ENCODE data around the gene KIR2DL3. TPM values are rescaled to one million over a fixed set of nuclear protein-coding genes. Genes with fewer than 3 reads are reported as not detected.

The KIR2DL3 gene
- total RNA-seq, 2 donors from 2014 or later, result not detected

- Histone ChIP-seq H3K4me1 (no peaks in the 10 kb centered on the region), H3K4me3 (no peak within 1 kb of the TSS), H3K36me3 (replicated peaks in 1 of 2; ENCODE audit: insufficient read depth in 1 of 2, low read depth in 2 of 2) (no peaks in the 10 kb centered on the region), H3K27me3 (no peaks in the 10 kb centered on the region), H3K9me3 (peaks cover 0 to 5% (median 0%) of the 10 kb centered on the region in 3 donors), H3K27ac (no peak within 1 kb of the TSS)
- intact Hi-C loops (cut with DNase I), result no loop called here
- no peak for TF ChIP-seq POLR2A (IDR thresholded peaks at IDR 0.05)
- TF ChIP-seq, protein P1, sequence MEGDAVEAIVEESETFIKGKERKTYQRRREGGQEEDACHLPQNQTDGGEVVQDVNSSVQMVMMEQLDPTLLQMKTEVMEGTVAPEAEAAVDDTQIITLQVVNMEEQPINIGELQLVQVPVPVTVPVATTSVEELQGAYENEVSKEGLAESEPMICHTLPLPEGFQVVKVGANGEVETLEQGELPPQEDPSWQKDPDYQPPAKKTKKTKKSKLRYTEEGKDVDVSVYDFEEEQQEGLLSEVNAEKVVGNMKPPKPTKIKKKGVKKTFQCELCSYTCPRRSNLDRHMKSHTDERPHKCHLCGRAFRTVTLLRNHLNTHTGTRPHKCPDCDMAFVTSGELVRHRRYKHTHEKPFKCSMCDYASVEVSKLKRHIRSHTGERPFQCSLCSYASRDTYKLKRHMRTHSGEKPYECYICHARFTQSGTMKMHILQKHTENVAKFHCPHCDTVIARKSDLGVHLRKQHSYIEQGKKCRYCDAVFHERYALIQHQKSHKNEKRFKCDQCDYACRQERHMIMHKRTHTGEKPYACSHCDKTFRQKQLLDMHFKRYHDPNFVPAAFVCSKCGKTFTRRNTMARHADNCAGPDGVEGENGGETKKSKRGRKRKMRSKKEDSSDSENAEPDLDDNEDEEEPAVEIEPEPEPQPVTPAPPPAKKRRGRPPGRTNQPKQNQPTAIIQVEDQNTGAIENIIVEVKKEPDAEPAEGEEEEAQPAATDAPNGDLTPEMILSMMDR (IDR thresholded peaks at IDR 0.05), result no peak
- DNase-seq, result no peak
- 86 to 91% methylated on average over 9 of the region's 9 CpGs for WGBS, 2 donors
- no peak for ATAC-seq
These were observed 14.2 kb upstream of the KIR2DL3 start, which contains the start of gene KIR3DL3 for GRCh38 chr19:54724142-54724541. TSS of gene KIR3DL3 (plus strand) at chr19:54724442. CDS start at chr19:54724497, 55 bp downstream.

- no peak overlapping the region for H3K27ac ChIP-seq
- DNase-seq, result no peak
- no peak for TF ChIP-seq POLR2A (IDR thresholded peaks at IDR 0.05)
- TF ChIP-seq, protein P1 (IDR thresholded peaks at IDR 0.05), result no peak
- no peaks in the 10 kb centered on the region for H3K4me1 ChIP-seq
- intact Hi-C loops (cut with DNase I), result no loop called here
- H3K27me3 ChIP-seq, result no peaks in the 10 kb centered on the region
- WGBS, 2 donors, result 51 to 63% methylated on average over 3 of the region's 3 CpGs
- no peaks in the 10 kb centered on the region for H3K36me3 ChIP-seq (replicated peaks in 1 of 2; ENCODE audit: insufficient read depth in 1 of 2, low read depth in 2 of 2)
- ATAC-seq, result no peak
- H3K9me3 ChIP-seq, result peaks cover 0 to 5% (median 0%) of the 10 kb centered on the region in 3 donors
- H3K4me3 ChIP-seq, result no peak overlapping the region
These were observed 13.7 kb upstream of the KIR2DL3 start for GRCh38 chr19:54724644-54725043.

- no peak overlapping the region for H3K27ac ChIP-seq
These were observed 13.0 kb upstream of the KIR2DL3 start for GRCh38 chr19:54725321-54725720.

DNA sequence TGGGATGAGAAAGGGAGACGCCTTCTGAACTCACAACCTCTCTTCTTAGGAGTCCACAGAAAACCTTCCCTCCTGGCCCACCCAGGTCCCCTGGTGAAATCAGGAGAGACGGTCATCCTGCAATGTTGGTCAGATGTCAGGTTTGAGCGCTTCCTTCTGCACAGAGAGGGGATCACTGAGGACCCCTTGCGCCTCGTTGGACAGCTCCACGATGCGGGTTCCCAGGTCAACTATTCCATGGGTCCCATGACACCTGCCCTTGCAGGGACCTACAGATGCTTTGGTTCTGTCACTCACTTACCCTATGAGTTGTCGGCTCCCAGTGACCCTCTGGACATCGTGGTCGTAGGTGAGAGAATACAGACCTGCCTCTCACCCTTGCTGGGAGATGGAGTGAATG is 10.8 kb upstream of the KIR2DL3 start:
- no peaks in the 10 kb centered on the region for H3K36me3 ChIP-seq (replicated peaks in 1 of 2; ENCODE audit: insufficient read depth in 1 of 2, low read depth in 2 of 2)
- intact Hi-C loops (cut with DNase I), result no loop called here
- H3K4me1 ChIP-seq, result no peaks in the 10 kb centered on the region
- TF ChIP-seq, protein P1 (IDR thresholded peaks at IDR 0.05), result no peak
- no peak for TF ChIP-seq POLR2A (IDR thresholded peaks at IDR 0.05)
- no peak overlapping the region for H3K27ac ChIP-seq
- no peaks in the 10 kb centered on the region for H3K27me3 ChIP-seq
- ATAC-seq, result no peak
- DNase-seq, result no peak
- WGBS, 2 donors, result 57 to 61% methylated on average over 7 to 10 of the region's 10 CpGs
- no peaks in the 10 kb centered on the region for H3K9me3 ChIP-seq
- H3K4me3 ChIP-seq, result no peak overlapping the region

More at GRCh38 chr19:54725321-54725720, 13.0 kb upstream of the KIR2DL3 start:
- Histone ChIP-seq H3K27me3 (no peaks in the 10 kb centered on the region), H3K4me3 (no peak overlapping the region), H3K4me1 (no peaks in the 10 kb centered on the region), H3K9me3 (peaks cover 0 to 5% (median 0%) of the 10 kb centered on the region in 3 donors), H3K36me3 (replicated peaks in 1 of 2; ENCODE audit: insufficient read depth in 1 of 2, low read depth in 2 of 2) (no peaks in the 10 kb centered on the region)
- ATAC-seq (no peak), DNase-seq (no peak)
- 64 to 74% methylated on average over 6 to 7 of the region's 7 CpGs for WGBS, 2 donors
- TF ChIP-seq, protein P1 (IDR thresholded peaks at IDR 0.05), result no peak
- no peak for TF ChIP-seq POLR2A (IDR thresholded peaks at IDR 0.05)
- intact Hi-C loops (cut with DNase I), result no loop called here

DNA sequence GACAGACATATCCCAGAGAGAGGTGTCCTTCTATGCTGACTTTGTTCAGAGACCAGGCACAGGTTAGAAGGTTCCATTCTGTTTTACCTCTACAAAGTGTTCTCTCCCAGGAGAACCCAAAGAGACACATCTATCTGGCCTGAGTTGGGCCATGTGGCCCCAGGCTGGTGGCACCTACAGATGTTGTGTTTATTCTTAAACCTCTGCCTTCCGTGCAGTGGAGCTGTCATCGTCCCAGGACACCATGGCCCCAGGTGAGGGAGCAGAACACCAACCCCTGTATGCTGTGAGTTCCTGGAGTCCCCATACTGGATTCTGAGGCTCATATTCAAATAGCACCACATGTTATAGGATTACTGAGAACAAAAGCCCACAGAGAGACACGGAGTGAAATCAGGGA is 10.1 kb upstream of the KIR2DL3 start:
- Histone ChIP-seq H3K27ac (no peak overlapping the region), H3K4me3 (no peak overlapping the region), H3K36me3 (replicated peaks in 1 of 2; ENCODE audit: insufficient read depth in 1 of 2, low read depth in 2 of 2) (no peaks in the 10 kb centered on the region), H3K9me3 (no peaks in the 10 kb centered on the region), H3K27me3 (no peaks in the 10 kb centered on the region), H3K4me1 (no peaks in the 10 kb centered on the region)
- DNase-seq (no peak), ATAC-seq (no peak)
- intact Hi-C loops (cut with DNase I), result no loop called here
- TF ChIP-seq, protein P1 (IDR thresholded peaks at IDR 0.05), result no peak
- TF ChIP-seq POLR2A (IDR thresholded peaks at IDR 0.05), result no peak
- 4 to 46% methylated on average over 1 to 3 of the region's 3 CpGs for WGBS, 2 donors
